Stomach (tissue), 9 donors: ENCODE data around the gene EIF4G3. TPM values are rescaled to one million over a fixed set of nuclear protein-coding genes. Genes with fewer than 3 reads are reported as not detected.

Source experiments
- DNase-seq, 2 donors: peaks; one replicate each; pipeline versions ENCODE4 v3.0.0 to v3.0.0-alpha.2; 2013 to 2019
- H3K27ac ChIP-seq, 5 donors: fragments of 200-600 bp in 4 of 5; sonication (generic) in 4 of 5; one replicate each; pipeline ENCODE4 v1.5.1; 2013 to 2019; ENCODE audit warnings: mild to moderate bottlenecking in 1 of 5, moderate library complexity in 1 of 5
- H3K27me3 ChIP-seq, 3 donors: fragments of 200-600 bp; sonication (generic); one replicate each; pipeline ENCODE4 v1.5.1; 2017 to 2019; ENCODE audit warnings: mixed run types in 1 of 3
- H3K36me3 ChIP-seq, 4 donors: fragments of 200-600 bp; sonication (generic); 1 replicate in 3 of 4; 2 replicates in 1 of 4; pipeline ENCODE4 v1.5.1; 2016 to 2019
- H3K4me1 ChIP-seq, 4 donors: fragments of 200-600 bp; sonication (generic); one replicate each; pipeline ENCODE4 v1.5.1; 2016 to 2019
- H3K4me3 ChIP-seq, 4 donors: fragments of 200-600 bp; sonication (generic) in 3 of 4; one replicate each; pipeline ENCODE4 v1.5.1; 2016 to 2019; ENCODE audit warnings: mild to moderate bottlenecking in 1 of 4
- H3K9me3 ChIP-seq, 4 donors: fragments of 200-600 bp; sonication (generic); one replicate each; pipeline ENCODE4 v1.5.1; 2016 to 2019
- EP300 ChIP-seq: sonication (generic); formaldehyde crosslinking; IDR thresholded peaks from one replicate; pipeline ENCODE4 v1.6.1; 2017; ENCODE audit warnings: antibody characterized with exemption
- POLR2A ChIP-seq, 4 donors: fragments of 450-650 bp; IDR thresholded peaks; one replicate each; pipeline ENCODE4 v1.6.1; 2016; ENCODE audit warnings: antibody characterized with exemption in 4 of 4, control low read depth in 2 of 4, mild to moderate bottlenecking in 1 of 4, moderate library complexity in 1 of 4
- POLR2AphosphoS5 ChIP-seq, 3 donors: sonication (generic); formaldehyde crosslinking; IDR thresholded peaks; one replicate each; pipeline ENCODE4 v1.6.1; 2016; ENCODE audit warnings: antibody characterized with exemption in 3 of 3
- WGBS, 5 donors: extraction: QIAGEN DNeasy Blood & Tissue Kit in 3 of 5; methylation state at CpG; one replicate each; pipeline versions ENCODE4 v1.1.5 to v1.1.7; 2013 to 2018; 5-methylcytosine and 5-hydroxymethylcytosine counted together
- intact Hi-C: fragments of 100-400 bp; cut with DNase I; formaldehyde crosslinking; loops from one replicate; pipeline ENCODE4 v1.15.1; 2023; ENCODE audit warnings: low total_unique reads
- polyA plus RNA-seq, 3 donors: library from polyadenylated mRNA; stranded (reverse); fragments of 200-250 nt; gene quantifications; one replicate each; pipeline ENCODE4 v1.2.3, GENCODE V29; 2013
- total RNA-seq, 5 donors: library from RNA; depleted of rRNA; stranded (reverse); fragments of >200 nt; gene quantifications; one replicate each; pipeline versions ENCODE4 v1.1.0 to v1.2.3, GENCODE V29; 2014 to 2016
- TF ChIP-seq, protein P1 (sequence below), 7 experiments: fragments of 450-650 bp in 4 of 7; fragments of 200-600 bp in 3 of 7; sonication (generic) in 3 of 7; IDR thresholded peaks; one replicate each; pipeline ENCODE4 v1.5.1; 2016 to 2019; ENCODE audit warnings: antibody characterized with exemption in 7 of 7, control low read depth in 2 of 7, mild to moderate bottlenecking in 1 of 7
- donor health status: healthy with polysubstance abuse.
- donor health status: Bipolar disorder and iron deficiency.
- donor health status: healthy.

The EIF4G3 gene
- total and polyA plus RNA-seq, 8 donors, result 6.3 to 63.3 (median 44.7) TPM

- H3K27me3 ChIP-seq, result no peaks in the 10 kb centered on the region
- intact Hi-C loops, result no loop called here
- DNase-seq, result no peak
- WGBS, 5 donors, result 79 to 92% (median 88%) methylated on average over 2 of the region's 2 CpGs
- H3K36me3 ChIP-seq, result peaks cover 6 to 40% (median 16%) of the 10 kb centered on the region in 4 donors
- H3K4me3 ChIP-seq, result no peak overlapping the region
- no peaks in the 10 kb centered on the region for H3K4me1 ChIP-seq
- TF ChIP-seq, protein P1, sequence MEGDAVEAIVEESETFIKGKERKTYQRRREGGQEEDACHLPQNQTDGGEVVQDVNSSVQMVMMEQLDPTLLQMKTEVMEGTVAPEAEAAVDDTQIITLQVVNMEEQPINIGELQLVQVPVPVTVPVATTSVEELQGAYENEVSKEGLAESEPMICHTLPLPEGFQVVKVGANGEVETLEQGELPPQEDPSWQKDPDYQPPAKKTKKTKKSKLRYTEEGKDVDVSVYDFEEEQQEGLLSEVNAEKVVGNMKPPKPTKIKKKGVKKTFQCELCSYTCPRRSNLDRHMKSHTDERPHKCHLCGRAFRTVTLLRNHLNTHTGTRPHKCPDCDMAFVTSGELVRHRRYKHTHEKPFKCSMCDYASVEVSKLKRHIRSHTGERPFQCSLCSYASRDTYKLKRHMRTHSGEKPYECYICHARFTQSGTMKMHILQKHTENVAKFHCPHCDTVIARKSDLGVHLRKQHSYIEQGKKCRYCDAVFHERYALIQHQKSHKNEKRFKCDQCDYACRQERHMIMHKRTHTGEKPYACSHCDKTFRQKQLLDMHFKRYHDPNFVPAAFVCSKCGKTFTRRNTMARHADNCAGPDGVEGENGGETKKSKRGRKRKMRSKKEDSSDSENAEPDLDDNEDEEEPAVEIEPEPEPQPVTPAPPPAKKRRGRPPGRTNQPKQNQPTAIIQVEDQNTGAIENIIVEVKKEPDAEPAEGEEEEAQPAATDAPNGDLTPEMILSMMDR (IDR thresholded peaks at IDR 0.05), result no peak
- no peaks in the 10 kb centered on the region for H3K9me3 ChIP-seq
- H3K27ac ChIP-seq, result no peak overlapping the region
Observed at GRCh38 chr1:20936216-20936615, 240.5 kb downstream of the EIF4G3 start.

DNA sequence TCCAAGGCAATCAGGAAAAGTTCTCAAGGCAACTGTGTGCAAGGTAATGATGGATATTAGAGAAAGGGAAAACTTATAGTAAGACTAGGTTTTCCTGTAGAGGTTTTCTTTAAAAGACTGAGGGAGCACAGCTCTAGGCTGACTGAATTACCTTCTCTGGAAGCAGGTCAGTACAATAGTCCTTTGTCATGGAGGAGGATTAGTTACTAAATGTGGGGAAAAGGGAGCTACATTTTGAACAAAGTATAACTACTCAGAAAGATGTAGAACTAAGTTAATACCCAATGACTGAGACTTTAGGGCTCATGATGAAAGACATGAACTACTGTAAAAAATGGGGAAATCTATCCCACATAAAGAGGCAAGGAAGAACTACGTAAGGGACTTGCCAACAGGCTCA is 241.0 kb downstream of the EIF4G3 start:
- intact Hi-C loops, result no loop called here
- Histone ChIP-seq H3K4me3 (no peak overlapping the region), H3K4me1 (no peaks in the 10 kb centered on the region), H3K36me3 (peaks cover under 1 to 38% (median 13%) of the 10 kb centered on the region in 4 donors), H3K27me3 (no peaks in the 10 kb centered on the region), H3K9me3 (no peaks in the 10 kb centered on the region), H3K27ac (no peak overlapping the region)
- TF ChIP-seq POLR2AphosphoS5 (IDR thresholded peaks at IDR 0.05) (no peak), POLR2A (IDR thresholded peaks at IDR 0.05) (no peak), EP300 (no peak)
- TF ChIP-seq, protein P1 (IDR thresholded peaks at IDR 0.05), result no peak
- 86 to 97% (median 95%) methylated on average over 1 of the region's 1 CpG for WGBS, 5 donors
- DNase-seq, result no peak

GRCh38 chr1:20932437-20932977 is 244.2 kb downstream of the EIF4G3 start:
- peaks cover 4 to 36% (median 16%) of the 10 kb centered on the region in 4 donors for H3K36me3 ChIP-seq
- no peaks in the 10 kb centered on the region for H3K27me3 ChIP-seq
- H3K4me1 ChIP-seq, result no peaks in the 10 kb centered on the region
- intact Hi-C loops, result no loop called here
- H3K27ac ChIP-seq, result no peak overlapping the region
- TF ChIP-seq POLR2A (IDR thresholded peaks at IDR 0.05) (no peak), EP300 (no peak), POLR2AphosphoS5 (IDR thresholded peaks at IDR 0.05) (no peak)
- TF ChIP-seq, protein P1 (IDR thresholded peaks at IDR 0.05), result no peak
- no peak for DNase-seq
- no peak overlapping the region for H3K4me3 ChIP-seq
- 85 to 90% (median 87%) methylated on average over 8 of the region's 8 CpGs for WGBS, 5 donors
- no peaks in the 10 kb centered on the region for H3K9me3 ChIP-seq

GRCh38 chr1:20931930-20932436 is 244.7 kb downstream of the EIF4G3 start:
- Histone ChIP-seq H3K4me3 (no peak overlapping the region), H3K36me3 (peaks cover 4 to 36% (median 16%) of the 10 kb centered on the region in 4 donors), H3K4me1 (no peaks in the 10 kb centered on the region), H3K27me3 (no peaks in the 10 kb centered on the region), H3K9me3 (no peaks in the 10 kb centered on the region), H3K27ac (no peak overlapping the region)
- TF ChIP-seq POLR2AphosphoS5 (IDR thresholded peaks at IDR 0.05) (no peak), POLR2A (IDR thresholded peaks at IDR 0.05) (no peak), EP300 (no peak)
- TF ChIP-seq, protein P1 (IDR thresholded peaks at IDR 0.05), result no peak
- 85 to 88% (median 86%) methylated on average over 2 of the region's 2 CpGs for WGBS, 5 donors
- intact Hi-C loops, result no loop called here
- no peak for DNase-seq
